Ishikawa (cell line): ENCODE results near the gene TBX2.

Source experiments
- EP300 ChIP-seq: IDR thresholded peaks from 2 replicates; pipeline ENCODE4 v1.6.1; 2012; ENCODE audit warnings: borderline replicate concordance
- FOXM1 ChIP-seq: IDR thresholded peaks from 2 replicates; pipeline ENCODE4 v1.6.1; 2012; ENCODE audit warnings: low read depth, borderline replicate concordance
- TCF12 ChIP-seq: IDR thresholded peaks from 2 replicates; pipeline ENCODE4 v1.6.1; 2012; ENCODE audit warnings: low read depth

- TF ChIP-seq TCF12 (no peak), FOXM1 (no peak), EP300 (no peak)
Observed at GRCh38 chr17:61400717-61401388, 1.2 kb downstream of the TBX2 start.
